GM10266 (cell line): ENCODE data around the gene FAM151B.
"Not testable (repeated sequence)": the region's sequence is repeated elsewhere in the genome, so short reads cannot be mapped to it uniquely, and the experiment has no call there.

ENCODE experiments used
- DNase-seq: peaks from one replicate; pipeline ENCODE4 v3.0.0; 2012; ENCODE audit errors: extremely low spot score
- TF ChIP-seq, protein P1 (sequence below): IDR thresholded peaks from 2 replicates; pipeline ENCODE4 v1.5.1; 2012; ENCODE audit warnings: mild to moderate bottlenecking, low read depth; ENCODE audit not compliant: control insufficient read depth, insufficient read depth; ENCODE audit errors: missing control alignments

The FAM151B gene

DNA sequence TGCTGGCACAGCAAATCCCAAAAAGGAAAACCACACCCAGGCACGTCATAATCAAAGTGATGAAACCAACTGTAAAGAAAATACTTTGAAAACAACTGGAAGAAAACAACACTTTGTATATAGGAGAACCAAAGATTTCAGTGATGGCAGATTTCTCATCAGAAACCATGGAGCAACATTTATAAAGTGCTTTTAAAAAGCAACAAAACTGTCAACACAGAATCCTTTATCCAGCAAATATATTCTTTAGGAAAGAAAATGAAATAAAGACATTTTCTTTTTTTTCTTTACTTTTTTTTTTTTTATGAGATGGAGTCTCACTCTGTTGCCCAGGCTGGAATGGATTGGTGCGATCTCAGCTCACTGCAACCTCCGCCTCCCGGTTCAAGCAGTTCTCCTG, 5.3 kb upstream of the FAM151B start:
- TF ChIP-seq, protein P1, sequence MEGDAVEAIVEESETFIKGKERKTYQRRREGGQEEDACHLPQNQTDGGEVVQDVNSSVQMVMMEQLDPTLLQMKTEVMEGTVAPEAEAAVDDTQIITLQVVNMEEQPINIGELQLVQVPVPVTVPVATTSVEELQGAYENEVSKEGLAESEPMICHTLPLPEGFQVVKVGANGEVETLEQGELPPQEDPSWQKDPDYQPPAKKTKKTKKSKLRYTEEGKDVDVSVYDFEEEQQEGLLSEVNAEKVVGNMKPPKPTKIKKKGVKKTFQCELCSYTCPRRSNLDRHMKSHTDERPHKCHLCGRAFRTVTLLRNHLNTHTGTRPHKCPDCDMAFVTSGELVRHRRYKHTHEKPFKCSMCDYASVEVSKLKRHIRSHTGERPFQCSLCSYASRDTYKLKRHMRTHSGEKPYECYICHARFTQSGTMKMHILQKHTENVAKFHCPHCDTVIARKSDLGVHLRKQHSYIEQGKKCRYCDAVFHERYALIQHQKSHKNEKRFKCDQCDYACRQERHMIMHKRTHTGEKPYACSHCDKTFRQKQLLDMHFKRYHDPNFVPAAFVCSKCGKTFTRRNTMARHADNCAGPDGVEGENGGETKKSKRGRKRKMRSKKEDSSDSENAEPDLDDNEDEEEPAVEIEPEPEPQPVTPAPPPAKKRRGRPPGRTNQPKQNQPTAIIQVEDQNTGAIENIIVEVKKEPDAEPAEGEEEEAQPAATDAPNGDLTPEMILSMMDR: no peak

DNA sequence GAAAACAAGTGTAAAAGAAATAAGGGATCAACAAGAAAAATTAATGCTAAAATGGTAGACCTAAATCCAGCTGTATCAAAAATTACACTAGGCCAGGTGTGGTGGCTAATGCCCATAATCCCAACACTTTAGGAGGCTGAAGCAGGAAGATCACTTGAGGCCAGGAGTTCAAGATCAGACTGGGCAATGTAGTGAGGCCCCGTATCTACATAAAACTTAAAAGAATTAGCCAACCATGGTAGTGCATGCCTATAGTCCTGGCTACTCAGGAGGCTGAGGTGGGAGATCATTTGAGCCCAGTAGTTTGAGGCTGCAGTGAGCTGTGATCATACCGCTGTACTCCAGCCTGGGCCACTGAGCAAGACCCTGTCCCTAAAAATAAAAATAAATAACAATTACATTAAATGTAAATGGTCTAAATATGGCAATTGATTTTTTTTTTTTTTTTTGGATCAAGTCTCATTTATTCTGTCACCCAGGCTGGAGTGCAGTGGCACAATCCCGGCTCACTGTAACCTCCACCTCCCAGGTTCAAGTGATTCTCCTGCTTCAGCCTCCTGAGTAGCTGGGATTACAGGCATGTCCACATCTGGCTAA, 4.2 kb upstream of the FAM151B start:
- no peak for DNase-seq
- TF ChIP-seq, protein P1: no peak

More for the DNA sequence above, 5.3 kb upstream of the FAM151B start:
- no peak for DNase-seq

DNA sequence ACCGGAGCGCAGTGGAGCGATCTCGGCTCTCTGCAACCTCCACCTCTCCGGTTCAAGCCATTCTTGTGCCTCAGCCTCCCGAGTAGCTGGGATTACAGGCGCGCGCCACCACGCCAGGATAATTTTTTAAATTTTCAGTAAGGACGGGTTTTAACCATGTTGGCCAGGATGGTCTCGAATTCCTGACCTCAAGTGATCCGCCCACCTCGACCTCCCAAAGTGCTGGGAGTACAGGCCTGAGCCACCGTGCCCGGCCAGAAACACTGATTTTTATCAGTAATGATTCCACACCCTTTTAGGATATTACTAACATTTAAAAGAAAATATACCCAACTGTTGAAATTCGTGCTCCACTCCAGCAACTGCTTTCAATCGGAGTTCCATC, 464 bp upstream of the FAM151B start:
- TF ChIP-seq, protein P1: no peak
- DNase-seq: no peak

DNA sequence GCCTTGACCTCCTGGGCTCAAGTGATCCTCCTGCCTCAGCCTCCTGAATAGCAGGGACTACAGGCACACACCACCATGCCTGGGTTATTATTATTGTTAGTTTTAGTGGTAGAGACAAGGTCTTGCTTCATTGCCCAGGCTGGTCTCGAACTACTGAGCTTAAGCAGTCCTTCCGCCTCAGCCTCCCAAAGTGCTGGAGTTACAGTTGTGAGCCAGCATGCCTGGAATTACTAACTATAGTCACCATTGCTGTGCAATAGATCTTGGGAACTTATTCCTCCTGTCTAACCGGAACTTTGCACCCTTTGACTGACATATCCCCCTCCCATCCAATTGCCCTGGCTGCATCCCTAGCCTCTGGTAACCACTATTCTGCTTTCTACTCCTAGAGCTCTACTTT, 3.4 kb downstream of the FAM151B start:
- DNase-seq: no peak
- TF ChIP-seq, protein P1: no peak

DNA sequence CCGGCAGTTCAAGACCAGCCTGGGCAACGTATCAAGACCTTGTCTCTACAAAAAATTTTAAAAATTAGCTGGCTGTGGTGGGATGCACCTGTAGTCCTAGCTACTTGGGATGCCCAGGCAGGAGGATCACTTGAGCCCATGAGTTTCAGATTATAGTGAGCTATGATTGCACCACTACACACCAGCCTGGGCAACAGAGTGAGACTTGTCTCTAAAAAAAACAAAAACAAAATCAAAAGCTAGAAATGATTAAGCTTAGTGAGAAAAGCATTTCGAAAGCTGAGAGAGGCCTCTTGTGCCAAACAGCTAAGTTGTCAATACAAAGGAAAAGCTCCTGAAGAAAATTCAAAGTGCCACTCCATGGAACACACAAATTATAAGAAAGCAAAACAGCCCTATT, 4.8 kb downstream of the FAM151B start:
- TF ChIP-seq, protein P1: no peak
- no peak for DNase-seq

DNA sequence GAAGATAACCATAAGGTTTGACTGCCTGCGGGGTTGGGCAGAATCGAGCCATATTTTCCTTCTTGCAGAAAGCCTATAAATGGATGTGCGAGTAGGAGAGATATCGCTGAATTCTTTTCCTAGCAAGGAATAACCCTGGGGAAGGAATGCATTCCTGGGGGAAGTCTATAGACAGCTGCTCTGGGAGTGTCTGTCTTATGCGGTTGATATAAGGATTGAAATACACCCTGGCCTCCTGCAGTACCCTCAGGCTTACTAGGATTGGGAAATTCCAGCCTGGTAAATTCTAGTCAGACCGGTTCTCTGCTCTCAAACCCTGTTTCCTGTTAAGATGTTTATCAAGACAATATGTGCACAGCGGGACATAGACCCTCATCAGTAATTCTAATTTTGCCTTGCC, 5.5 kb downstream of the FAM151B start:
- DNase-seq: not testable (repeated sequence)

DNA sequence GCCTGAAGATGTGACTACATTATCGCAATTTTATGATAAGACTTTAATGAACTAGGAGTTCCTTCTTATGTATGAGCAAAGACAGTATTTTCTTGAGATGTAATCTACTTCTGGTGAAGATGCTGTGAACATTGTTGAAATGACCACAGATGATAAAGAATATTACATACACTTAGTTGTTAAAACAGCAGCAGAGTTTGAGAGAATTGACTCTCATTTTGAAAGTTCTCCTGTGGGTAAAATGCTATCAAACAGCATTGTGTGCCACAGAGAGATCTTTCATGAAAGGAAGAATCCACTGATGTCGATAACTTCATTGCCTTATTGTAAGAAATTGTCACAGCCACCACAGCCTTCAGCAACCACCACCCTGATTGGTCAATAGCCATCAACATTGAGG, 8.0 kb downstream of the FAM151B start:
- DNase-seq: no peak
- TF ChIP-seq, protein P1: no peak

DNA sequence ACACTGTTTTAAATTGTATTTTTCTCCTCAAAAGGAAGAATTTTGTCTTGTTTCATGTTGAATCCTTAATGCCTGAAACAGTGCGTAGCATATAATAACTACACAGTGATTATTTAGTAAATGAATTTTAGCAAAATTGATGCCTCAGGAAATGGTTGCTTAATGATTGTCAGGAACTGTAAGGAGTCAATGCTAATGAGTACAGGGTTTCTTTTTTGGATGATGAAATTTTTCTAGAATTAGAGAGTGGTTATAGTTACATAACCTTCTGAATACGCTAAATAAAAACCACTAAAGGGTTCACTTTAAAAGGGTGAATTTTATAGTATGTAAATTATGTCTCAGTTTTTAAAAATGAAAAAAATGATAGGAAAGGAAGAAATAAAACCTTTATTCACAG, 14.9 kb downstream of the FAM151B start:
- TF ChIP-seq, protein P1: no peak
- no peak for DNase-seq
